Activated CD8-positive, alpha-beta T cell treated with anti-CD3 and anti-CD28 coated beads for 36 hours (primary cell): ENCODE measurements around the gene CDH13. TPM values are rescaled to one million over a fixed set of nuclear protein-coding genes. Genes with fewer than 3 reads are reported as not detected.

Experiments
- ATAC-seq: fragments of 200-7000 bp; cut with Tn5 transposase; one replicate; pipeline ENCODE4 v1.10.0; 2021; ENCODE audit warnings: mild to moderate bottlenecking, moderate library complexity
- CTCF ChIA-PET: fragments of 350-600 bp; sonication (Branson Sonifier 250); formaldehyde crosslinking; loops from one replicate; lab custom pipeline; 2021; ENCODE audit warnings: antibody characterized with exemption; lab: Charles Lee
- POLR2A ChIA-PET: fragments of 350-600 bp; sonication (Branson Sonifier 250); formaldehyde crosslinking; loops from one replicate; lab custom pipeline; 2021; ENCODE audit warnings: antibody characterized with exemption; lab: Charles Lee
- DNase-seq: peaks from one replicate; pipeline ENCODE4 v3.0.0-alpha.2; 2020
- H3K27ac Mint-ChIP-seq: one replicate; pipeline ENCODE4 v1.8.0; 2021; ENCODE audit warnings: mild to moderate bottlenecking, mixed read lengths
- H3K27me3 Mint-ChIP-seq: one replicate; pipeline ENCODE4 v1.8.0; 2021; ENCODE audit warnings: mixed read lengths
- H3K36me3 Mint-ChIP-seq: one replicate; pipeline ENCODE4 v1.8.0; 2021; ENCODE audit warnings: low read depth, mixed read lengths
- H3K4me1 Mint-ChIP-seq: one replicate; pipeline ENCODE4 v1.8.0; 2021; ENCODE audit warnings: low read depth, mixed read lengths
- H3K4me3 Mint-ChIP-seq: one replicate; pipeline ENCODE4 v1.8.0; 2021; ENCODE audit warnings: mild to moderate bottlenecking, moderate library complexity, mixed read lengths
- H3K9me3 Mint-ChIP-seq: one replicate; pipeline ENCODE4 v1.8.0; 2021; ENCODE audit warnings: mixed read lengths
- CTCF ChIP-seq: fragments of 200-600 bp; IDR thresholded peaks from one replicate; pipeline ENCODE4 v1.8.0; 2022; ENCODE audit warnings: antibody characterized with exemption, mild to moderate bottlenecking
- intact Hi-C: fragments of 100-400 bp; cut with micrococcal nuclease; formaldehyde crosslinking; loops from one replicate; pipeline ENCODE4 v1.10.0; 2022
- total RNA-seq, 2 experiments: library from RNA; stranded (reverse); gene quantifications; one replicate each; pipeline ENCODE4 v1.2.3, GENCODE V29; 2021

The CDH13 gene
- total RNA-seq, 2 experiments from 2014 or later = not detected

DNA sequence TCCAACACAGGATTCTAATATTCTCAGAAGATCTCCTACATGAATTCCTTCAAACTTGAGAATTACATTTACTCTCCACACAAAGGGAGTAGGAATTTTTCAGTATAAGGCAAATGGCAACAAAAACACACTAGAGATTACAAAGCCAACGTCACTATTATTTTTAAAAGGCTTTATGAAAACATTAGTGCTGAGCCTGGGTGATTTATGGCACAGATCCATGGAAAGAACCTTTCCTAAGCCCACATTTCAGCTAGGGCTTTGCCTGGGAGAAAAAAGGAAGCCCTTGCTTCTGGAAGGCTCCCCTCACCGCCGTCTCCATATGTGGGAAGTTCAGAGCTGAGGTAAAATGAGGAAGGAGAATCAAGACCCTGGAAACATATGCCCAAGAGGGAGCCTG lies 681.6 kb downstream of the CDH13 start:
- Mint-ChIP-seq H3K4me1 (no peaks in the 10 kb centered on the region), H3K36me3 (no peaks in the 10 kb centered on the region), H3K9me3 (no peaks in the 10 kb centered on the region), H3K27me3 (peaks cover 8% of the 10 kb centered on the region), H3K27ac (no peak overlapping the region), H3K4me3 (no peak overlapping the region)
- no peak for TF ChIP-seq CTCF
- ChIA-PET POLR2A (no interaction called here), CTCF (no interaction called here)
- intact Hi-C loops = no loop called here
- ATAC-seq = no peak
- no peak for DNase-seq

DNA sequence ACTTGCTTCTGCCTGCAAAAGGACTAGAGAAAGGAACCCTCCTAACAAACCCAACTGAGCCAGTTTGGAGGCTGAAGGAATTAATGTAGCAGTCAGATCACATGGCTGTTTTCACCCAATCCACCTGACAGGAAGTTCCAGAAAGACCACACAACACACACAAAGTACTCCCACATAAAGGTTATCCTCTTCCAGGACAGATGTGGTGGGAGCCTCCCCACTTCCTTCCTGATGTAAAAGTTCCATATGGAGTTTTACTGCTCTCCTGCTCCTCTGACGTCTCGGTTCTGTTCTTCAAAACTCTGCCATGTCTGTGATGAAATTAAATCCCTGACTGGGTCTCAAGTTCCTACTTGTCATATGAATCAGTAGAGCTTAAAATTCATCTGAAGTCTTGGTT lies 684.0 kb downstream of the CDH13 start:
- TF ChIP-seq CTCF = no peak
- no peak for ATAC-seq

DNA sequence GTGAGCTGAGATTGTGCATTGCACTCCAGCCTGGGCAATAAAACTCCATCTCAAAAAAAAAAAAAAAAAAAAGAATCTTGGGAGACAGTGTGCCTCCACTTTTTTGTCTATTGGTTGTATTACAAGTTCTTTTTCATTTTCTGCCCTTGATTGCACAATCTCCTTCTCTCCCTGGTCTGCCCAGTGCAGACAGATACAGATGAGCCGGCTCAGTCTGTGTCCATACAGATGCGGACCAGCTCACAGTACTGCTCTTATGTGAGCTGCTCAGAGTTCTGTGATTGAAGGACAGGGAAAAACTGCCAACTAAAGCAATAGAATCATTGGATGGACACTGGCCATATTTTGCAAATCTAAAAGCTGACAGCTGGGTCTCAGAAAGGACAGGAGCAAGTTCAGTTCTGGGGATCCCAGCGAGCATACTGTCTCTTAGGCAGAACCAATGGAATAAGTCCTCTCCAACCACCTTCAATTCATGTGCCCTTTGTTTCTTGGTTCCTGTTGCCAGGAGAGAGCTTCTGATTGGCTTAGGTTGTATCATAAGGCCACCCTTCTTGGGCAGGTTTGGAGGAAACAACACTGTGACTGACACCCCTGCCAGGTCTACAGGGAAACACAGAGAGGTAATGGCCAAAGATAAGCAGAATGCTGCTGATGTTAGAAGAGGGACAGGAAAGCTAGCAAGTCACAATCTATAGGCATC lies 685.4 kb downstream of the CDH13 start:
- intact Hi-C loops = no loop called here
- H3K27ac Mint-ChIP-seq = no peak overlapping the region
- ATAC-seq (no peak), DNase-seq (no peak)
- no peaks in the 10 kb centered on the region for H3K36me3 Mint-ChIP-seq
- TF ChIP-seq CTCF = no peak
- H3K4me3 Mint-ChIP-seq = no peak overlapping the region
- POLR2A ChIA-PET = no interaction called here
- peaks cover 3% of the 10 kb centered on the region for H3K27me3 Mint-ChIP-seq
- CTCF ChIA-PET = no interaction called here
- H3K9me3 Mint-ChIP-seq = no peaks in the 10 kb centered on the region
- no peaks in the 10 kb centered on the region for H3K4me1 Mint-ChIP-seq

More for the DNA sequence above, 684.0 kb downstream of the CDH13 start:
- ChIA-PET CTCF (no interaction called here), POLR2A (no interaction called here)
- H3K27ac Mint-ChIP-seq = no peak overlapping the region
- H3K4me3 Mint-ChIP-seq = no peak overlapping the region
- H3K36me3 Mint-ChIP-seq = no peaks in the 10 kb centered on the region
- no peaks in the 10 kb centered on the region for H3K9me3 Mint-ChIP-seq
- intact Hi-C loops = no loop called here
- H3K4me1 Mint-ChIP-seq = no peaks in the 10 kb centered on the region
- H3K27me3 Mint-ChIP-seq = peaks cover 5% of the 10 kb centered on the region
- no peak for DNase-seq

- H3K27me3 Mint-ChIP-seq = peaks cover 1% of the 10 kb centered on the region
- no peaks in the 10 kb centered on the region for H3K9me3 Mint-ChIP-seq
- DNase-seq (no peak), ATAC-seq (no peak)
- intact Hi-C loops = no loop called here
- H3K4me3 Mint-ChIP-seq = no peak overlapping the region
- H3K27ac Mint-ChIP-seq = no peak overlapping the region
- no peak for TF ChIP-seq CTCF
- POLR2A ChIA-PET = no interaction called here
- no peaks in the 10 kb centered on the region for H3K36me3 Mint-ChIP-seq
- H3K4me1 Mint-ChIP-seq = no peaks in the 10 kb centered on the region
- CTCF ChIA-PET = no interaction called here
These were observed 686.0 kb downstream of the CDH13 start for GRCh38 chr16:83312718-83313245.

GRCh38 chr16:83315271-83315670 lies 688.5 kb downstream of the CDH13 start:
- Mint-ChIP-seq H3K9me3 (no peaks in the 10 kb centered on the region), H3K4me1 (no peaks in the 10 kb centered on the region), H3K27me3 (no peaks in the 10 kb centered on the region), H3K36me3 (no peaks in the 10 kb centered on the region), H3K4me3 (no peak overlapping the region), H3K27ac (no peak overlapping the region)
- intact Hi-C loops = no loop called here
- ATAC-seq (no peak), DNase-seq (no peak)
- ChIA-PET CTCF (interaction anchor here (0.5 kb wide), 1 partner anchor 100 kb away, joined by 3 read pairs; no protein-coding TSS in a partner anchor), POLR2A (no interaction called here)
- no peak for TF ChIP-seq CTCF
